HUES48 (cell line): ENCODE measurements around the gene ZNF100.
"Not testable (repeated sequence)": the region's sequence is repeated elsewhere in the genome, so short reads cannot be mapped to it uniquely, and the experiment has no call there.

Experiments
- H3K27ac ChIP-seq: one replicate; pipeline ENCODE4 v1.7.0; 2013; ENCODE audit warnings: low read depth, low read length, inconsistent platforms
- H3K27me3 ChIP-seq: 2 replicates; pipeline ENCODE4 v1.6.1; 2013; ENCODE audit warnings: mild to moderate bottlenecking, low read length; ENCODE audit not compliant: control insufficient read depth, insufficient read depth
- H3K36me3 ChIP-seq: 2 replicates; pipeline ENCODE4 v1.6.1; 2013; ENCODE audit warnings: low read length; ENCODE audit not compliant: control insufficient read depth, insufficient read depth
- H3K4me1 ChIP-seq: 2 replicates; pipeline ENCODE4 v1.6.1; 2013; ENCODE audit warnings: mild to moderate bottlenecking, low read length; ENCODE audit not compliant: control insufficient read depth, insufficient read depth
- H3K4me3 ChIP-seq: 2 replicates; pipeline ENCODE4 v1.5.1; 2013; ENCODE audit warnings: mild to moderate bottlenecking, low read depth, low read length
- H3K9ac ChIP-seq: 2 replicates; pipeline ENCODE4 v1.6.1; 2013; ENCODE audit warnings: mild to moderate bottlenecking, low read depth, low read length, moderate library complexity
- H3K9me3 ChIP-seq: 2 replicates; pipeline ENCODE4 v1.6.1; 2013; ENCODE audit warnings: low read length; ENCODE audit not compliant: control insufficient read depth, insufficient read depth

Gene ZNF100

GRCh38 chr19:21674454-21674853 is 92.9 kb downstream of the ZNF100 start:
- Histone ChIP-seq H3K27ac (no peak overlapping the region), H3K36me3 (no peaks in the 10 kb centered on the region), H3K4me3 (no peak overlapping the region), H3K9ac (no peak overlapping the region), H3K4me1 (no peaks in the 10 kb centered on the region), H3K9me3 (peaks cover 9% of the 10 kb centered on the region), H3K27me3 (no peaks in the 10 kb centered on the region)

GRCh38 chr19:21673479-21673878 is 93.9 kb downstream of the ZNF100 start:
- not testable (repeated sequence) for H3K36me3 ChIP-seq, H3K9me3 ChIP-seq, H3K4me3 ChIP-seq, H3K4me1 ChIP-seq, H3K27me3 ChIP-seq, H3K9ac ChIP-seq, H3K27ac ChIP-seq
